Effector memory CD4-positive, alpha-beta T cell (primary cell): ENCODE data around the gene NCBP1.
A peak's percentile ranks its signal among the peaks of the same experiment; 100 is the strongest.
"Not testable (repeated sequence)": the region's sequence is repeated elsewhere in the genome, so short reads cannot be mapped to it uniquely, and the experiment has no call there.

ENCODE experiments used
- DNase-seq, 3 donors: peaks; one replicate each; pipeline ENCODE4 v3.0.0-alpha.2; 2020
- H3K27ac ChIP-seq: 2 replicates; pipeline ENCODE4 v1.7.0; 2013; ENCODE audit warnings: mild to moderate bottlenecking, low read length, moderate library complexity; ENCODE audit not compliant: insufficient read depth, poor library complexity, severe bottlenecking
- H3K27me3 ChIP-seq: replicated peaks from 2 replicates; pipeline ENCODE4 v1.7.0; 2013; ENCODE audit warnings: mild to moderate bottlenecking, low read length; ENCODE audit not compliant: insufficient read depth, control insufficient read depth, poor library complexity, severe bottlenecking
- H3K36me3 ChIP-seq: 2 replicates; pipeline ENCODE4 v1.7.0; 2013; ENCODE audit warnings: mild to moderate bottlenecking, low read length, moderate library complexity; ENCODE audit not compliant: control insufficient read depth, insufficient read depth
- H3K4me1 ChIP-seq: 2 replicates; pipeline ENCODE4 v1.7.0; 2013; ENCODE audit warnings: low read length, mild to moderate bottlenecking; ENCODE audit not compliant: control insufficient read depth, insufficient read depth, poor library complexity, severe bottlenecking
- H3K4me3 ChIP-seq: 2 replicates; pipeline ENCODE4 v1.7.0; 2013; ENCODE audit warnings: low read length, low read depth, mild to moderate bottlenecking; ENCODE audit not compliant: insufficient read depth, poor library complexity, severe bottlenecking
- H3K9me3 ChIP-seq: 2 replicates; pipeline ENCODE4 v1.7.0; 2013; ENCODE audit warnings: mild to moderate bottlenecking, low read length, moderate library complexity; ENCODE audit not compliant: control insufficient read depth

Gene NCBP1

GRCh38 chr9:97695390-97695789, 61.8 kb downstream of the NCBP1 start:
- H3K36me3 ChIP-seq = peaks cover 9% of the 10 kb centered on the region
- DNase-seq = no peak
- H3K27ac ChIP-seq = no peak overlapping the region
- peak overlapping the region; percentile 70 for H3K4me3 ChIP-seq
- H3K4me1 ChIP-seq = peaks cover 28% of the 10 kb centered on the region
- H3K9me3 ChIP-seq = no peaks in the 10 kb centered on the region
- no peaks in the 10 kb centered on the region for H3K27me3 ChIP-seq

GRCh38 chr9:97695995-97696802, 62.6 kb downstream of the NCBP1 start:
- peaks cover 4% of the 10 kb centered on the region for H3K36me3 ChIP-seq
- H3K27me3 ChIP-seq = no peaks in the 10 kb centered on the region
- peaks cover 28% of the 10 kb centered on the region for H3K4me1 ChIP-seq
- peak overlapping the region; percentile 63 for H3K27ac ChIP-seq
- peak overlapping the region; percentile 70 for H3K4me3 ChIP-seq
- no peaks in the 10 kb centered on the region for H3K9me3 ChIP-seq
- no peak for DNase-seq

- H3K36me3 ChIP-seq = no peaks in the 10 kb centered on the region
- H3K27ac ChIP-seq = peak within 1 kb of the TSS; percentile 63
- no peaks in the 10 kb centered on the region for H3K9me3 ChIP-seq
- H3K4me3 ChIP-seq = peak within 1 kb of the TSS; percentile 70
- H3K4me1 ChIP-seq = peaks cover 28% of the 10 kb centered on the region
- DNase-seq = peak; percentile 93 to 96 (median 96)
- no peaks in the 10 kb centered on the region for H3K27me3 ChIP-seq
Observed at GRCh38 chr9:97696803-97697601, 63.4 kb downstream of the NCBP1 start, which contains the start of gene XPA. TSS of gene XPA (minus strand) at chr9:97697340. CDS start at chr9:97697292, 48 bp downstream.

GRCh38 chr9:97697837-97698236, 64.2 kb downstream of the NCBP1 start:
- peak overlapping the region; percentile 63 for H3K27ac ChIP-seq
- no peaks in the 10 kb centered on the region for H3K27me3 ChIP-seq
- no peaks in the 10 kb centered on the region for H3K36me3 ChIP-seq
- H3K4me3 ChIP-seq = peak overlapping the region; percentile 70
- peaks cover 28% of the 10 kb centered on the region for H3K4me1 ChIP-seq
- no peak for DNase-seq
- H3K9me3 ChIP-seq = no peaks in the 10 kb centered on the region

- no peaks in the 10 kb centered on the region for H3K36me3 ChIP-seq
- peaks cover 28% of the 10 kb centered on the region for H3K4me1 ChIP-seq
- no peak overlapping the region for H3K27ac ChIP-seq
- H3K4me3 ChIP-seq = no peak overlapping the region
- H3K27me3 ChIP-seq = no peaks in the 10 kb centered on the region
- no peak for DNase-seq
- H3K9me3 ChIP-seq = no peaks in the 10 kb centered on the region
Observed at GRCh38 chr9:97698865-97699264, 65.2 kb downstream of the NCBP1 start.

- not testable (repeated sequence) for H3K27ac ChIP-seq, H3K36me3 ChIP-seq, H3K27me3 ChIP-seq, DNase-seq, H3K4me3 ChIP-seq, H3K9me3 ChIP-seq
- peaks cover 26% of the 10 kb centered on the region for H3K4me1 ChIP-seq
Observed at GRCh38 chr9:97699281-97699680, 65.7 kb downstream of the NCBP1 start.

GRCh38 chr9:97699824-97700223, 66.2 kb downstream of the NCBP1 start:
- H3K9me3 ChIP-seq, H3K36me3 ChIP-seq, H3K27ac ChIP-seq, H3K4me3 ChIP-seq, DNase-seq, H3K27me3 ChIP-seq: not testable (repeated sequence)
- H3K4me1 ChIP-seq = peaks cover 21% of the 10 kb centered on the region

GRCh38 chr9:97703437-97704344, 70.1 kb downstream of the NCBP1 start:
- DNase-seq = peak in 1 of 3 donors; percentile 12
- peak overlapping the region; percentile 40 for H3K27ac ChIP-seq
- H3K27me3 ChIP-seq = no peaks in the 10 kb centered on the region
- H3K4me3 ChIP-seq = no peak overlapping the region
- peaks cover 10% of the 10 kb centered on the region for H3K4me1 ChIP-seq
- H3K9me3 ChIP-seq = no peaks in the 10 kb centered on the region
- no peaks in the 10 kb centered on the region for H3K36me3 ChIP-seq

GRCh38 chr9:97704345-97704677, 70.7 kb downstream of the NCBP1 start:
- no peak for DNase-seq
- H3K27me3 ChIP-seq = no peaks in the 10 kb centered on the region
- H3K4me1 ChIP-seq = peaks cover 10% of the 10 kb centered on the region
- H3K27ac ChIP-seq = no peak overlapping the region
- no peaks in the 10 kb centered on the region for H3K36me3 ChIP-seq
- no peaks in the 10 kb centered on the region for H3K9me3 ChIP-seq
- no peak overlapping the region for H3K4me3 ChIP-seq
